ENCODE measurements around the gene TPK1. TPM values are rescaled to one million over a fixed set of nuclear protein-coding genes. Genes with fewer than 3 reads are reported as not detected.

Gene TPK1
- total and polyA plus RNA-seq, 2 of the 8 experiments (the other 6 are each of a cell fraction or from before 2014, with no cell fraction given) = 1.9 to 2.7 TPM

- Histone ChIP-seq H3K4ac (replicated peaks; ENCODE audit: insufficient read length, low read depth, low read length) (no peak overlapping the region), H2AFZ (ENCODE audit: low read length) (no peak overlapping the region), H3K4me1 (replicated peaks in 1 of 4; ENCODE audit: control insufficient read depth in 3 of 4, insufficient read depth in 4 of 4, low read length in 3 of 4) (no peaks in the 10 kb centered on the region; a peak in 1 of 7 replicates), H2AK5ac (ENCODE audit: low read depth, low read length) (no peak overlapping the region), H2BK5ac (ENCODE audit: low read depth, low read length) (no peak overlapping the region), H3K79me1 (ENCODE audit: low read depth, low read length) (no peaks in the 10 kb centered on the region), H2BK20ac (ENCODE audit: low read length) (no peak overlapping the region), H3K23ac (ENCODE audit: insufficient read length) (no peak overlapping the region), H3K36me3 (ENCODE audit: control insufficient read depth in 2 of 4, insufficient read depth in 4 of 4, low read length in 3 of 4) (no peaks in the 10 kb centered on the region), H4K8ac (ENCODE audit: extremely low read depth, insufficient read depth, low read length) (no peak overlapping the region), H2BK15ac (ENCODE audit: low read length) (no peak overlapping the region), H3K56ac (replicated peaks; ENCODE audit: insufficient read length, low read depth, low read length) (no peak overlapping the region), H4K20me1 (replicated peaks in 1 of 2; ENCODE audit: control insufficient read depth in 1 of 2, insufficient read depth in 2 of 2, low read length in 2 of 2) (no peaks in the 10 kb centered on the region), H3K9ac (replicated peaks in 1 of 4; ENCODE audit: extremely low read depth in 1 of 4, low read depth in 3 of 4, low read length in 3 of 4) (no peak overlapping the region), H2BK120ac (replicated peaks; ENCODE audit: low read depth, low read length) (no peak overlapping the region), H3K27me3 (replicated peaks in 1 of 4; ENCODE audit: control insufficient read depth in 3 of 4, extremely low read depth in 1 of 4, insufficient read depth in 3 of 4, low read length in 3 of 4) (no peaks in the 10 kb centered on the region), H3K14ac (ENCODE audit: insufficient read length) (no peak overlapping the region), H3K4me3 (ENCODE audit: extremely low read depth in 1 of 4, insufficient read depth in 2 of 4, low read depth in 3 of 4, low read length in 4 of 4) (no peak overlapping the region), H3K27ac (ENCODE audit: low read depth, low read length) (no peak overlapping the region), H4K5ac (ENCODE audit: insufficient read length, low read depth, low read length) (no peak overlapping the region), H3K79me2 (ENCODE audit: control insufficient read depth in 1 of 2, insufficient read depth in 2 of 2, low read length in 2 of 2) (no peaks in the 10 kb centered on the region), H3K23me2 (ENCODE audit: low read depth, low read length) (no peaks in the 10 kb centered on the region), H3K18ac (ENCODE audit: extremely low read depth, low read length) (no peak overlapping the region), H4K91ac (replicated peaks; ENCODE audit: insufficient read length, low read length) (no peak overlapping the region), H3K4me2 (ENCODE audit: insufficient read depth in 1 of 2, low read depth in 2 of 2, low read length in 2 of 2) (no peak overlapping the region), H3K9me3 (ENCODE audit: insufficient read depth in 2 of 2, low read depth in 1 of 2, low read length in 1 of 2) (no peaks in the 10 kb centered on the region), H2BK12ac (ENCODE audit: low read depth, low read length) (no peak overlapping the region)
- no peak for DNase-seq (ENCODE audit: low read depth in 1 of 2, low spot score in 2 of 2)
- CTCF ChIA-PET (ENCODE audit: partially characterized antibody) = interaction anchor here (0.6 to 1.0 kb wide), 3 partner anchors 9 to 1356 kb away, joined by 3 to 4 read pairs (median 3); no protein-coding TSS in a partner anchor
- FAIRE-seq = no peak
- WGBS, 2 experiments (ENCODE audit: extremely low coverage in 1 of 2, insufficient coverage in 1 of 2, insufficient read length in 1 of 2, insufficient replicate concordance in 2 of 2, low coverage in 1 of 2, low lambda C conversion rate in 2 of 2, missing lambda C conversion rate in 1 of 2) = 94% methylated on average over 6 of the region's 6 CpGs; no CpG with 5 or more reads in 1 of the 2 experiments
- POLR2A ChIA-PET (ENCODE audit: partially characterized antibody) = no interaction called here
- no peak for TF ChIP-seq POLR2A (IDR thresholded peaks at IDR 0.05; ENCODE audit: control extremely low read depth in 1 of 2, low read depth in 2 of 2, low read length in 2 of 2)
- no peak for TF ChIP-seq CTCF (IDR thresholded peaks at IDR 0.05; ENCODE audit: control extremely low read depth in 1 of 3, insufficient read depth in 1 of 3, low read depth in 1 of 3, low read length in 3 of 3)
- no peak for TF ChIP-seq HDAC2 (IDR thresholded peaks at IDR 0.05; ENCODE audit: borderline replicate concordance in 1 of 2, low read depth in 2 of 2, low read length in 2 of 2)
- no peak for TF ChIP-seq BACH1 (IDR thresholded peaks at IDR 0.05; ENCODE audit: low read length)
- TF ChIP-seq ATF3 (IDR thresholded peaks at IDR 0.05; ENCODE audit: insufficient read depth, low read depth, low read length) = no peak
- no peak for TF ChIP-seq E2F6 (IDR thresholded peaks at IDR 0.05)
Observed at GRCh38 chr7:144682581-144683280, 153.1 kb downstream of the TPK1 start.

Measured in H1 (cell line).